Measurements from ENCODE around the gene MGMT.

- TF ChIP-seq CTCF (IDR thresholded peaks at IDR 0.05) = no peak
- no peak for TF ChIP-seq POLR2AphosphoS5 (IDR thresholded peaks at IDR 0.05)
- no peak for TF ChIP-seq POLR2A (IDR thresholded peaks at IDR 0.05; ENCODE audit: low read depth)
Observed at GRCh38 chr10:129760416-129760815, 293.4 kb downstream of the MGMT start.
